Glomerular visceral epithelial cell (primary cell): ENCODE data around the gene TMIE.

ENCODE experiments used
- DNase-seq: peaks from one replicate; pipeline ENCODE4 v3.0.0-alpha.2; 2016; ENCODE audit errors: extremely low spot score

Gene TMIE

GRCh38 chr3:46708401-46709156 is 7.4 kb downstream of the TMIE start:
- DNase-seq, result no peak

GRCh38 chr3:46709157-46709654 is 8.0 kb downstream of the TMIE start:
- no peak for DNase-seq

GRCh38 chr3:46709721-46710120 is 8.5 kb downstream of the TMIE start:
- DNase-seq, result no peak

- DNase-seq, result no peak
Observed at GRCh38 chr3:46710229-46710628, 9.0 kb downstream of the TMIE start.

- DNase-seq, result no peak
Observed at GRCh38 chr3:46710671-46711295, 9.6 kb downstream of the TMIE start.

- no peak for DNase-seq
Observed at GRCh38 chr3:46711305-46711704, 10.1 kb downstream of the TMIE start.

GRCh38 chr3:46711760-46712159 is 10.6 kb downstream of the TMIE start:
- no peak for DNase-seq

GRCh38 chr3:46712191-46713049 is 11.2 kb downstream of the TMIE start:
- DNase-seq, result no peak

GRCh38 chr3:46713050-46713897 is 12.1 kb downstream of the TMIE start:
- no peak for DNase-seq

- no peak for DNase-seq
Observed at GRCh38 chr3:46713898-46714552, 12.8 kb downstream of the TMIE start.

GRCh38 chr3:46714728-46715506 is 13.7 kb downstream of the TMIE start:
- no peak for DNase-seq

- no peak for DNase-seq
Observed at GRCh38 chr3:46715507-46716175, 14.4 kb downstream of the TMIE start.

- DNase-seq, result no peak
Observed at GRCh38 chr3:46716461-46717441, 15.6 kb downstream of the TMIE start.

GRCh38 chr3:46717447-46718231 is 16.4 kb downstream of the TMIE start, which contains the start of gene PRSS50:
PRSS50 (minus strand) TSS chr3:46717869; CDS start chr3:46717824, 45 bp downstream.
- DNase-seq, result no peak

- DNase-seq, result no peak
Observed at GRCh38 chr3:46719044-46719565, 17.9 kb downstream of the TMIE start.

- no peak for DNase-seq
Observed at GRCh38 chr3:46719735-46720271, 18.6 kb downstream of the TMIE start.

GRCh38 chr3:46721009-46721408 is 19.8 kb downstream of the TMIE start:
- DNase-seq, result no peak
